GM21360 (cell line): ENCODE measurements around the gene S100A4.
"Not testable (repeated sequence)": the region's sequence is repeated elsewhere in the genome, so short reads cannot be mapped to it uniquely, and the experiment has no call there.

ENCODE experiments used
- ATAC-seq: cut with Tn5 transposase; IDR thresholded peaks from one replicate; pipeline ENCODE4 v1.9.1; 2021; ENCODE audit warnings: mild to moderate bottlenecking, moderate library complexity; ENCODE audit not compliant: unreplicated experiment

Gene S100A4

DNA sequence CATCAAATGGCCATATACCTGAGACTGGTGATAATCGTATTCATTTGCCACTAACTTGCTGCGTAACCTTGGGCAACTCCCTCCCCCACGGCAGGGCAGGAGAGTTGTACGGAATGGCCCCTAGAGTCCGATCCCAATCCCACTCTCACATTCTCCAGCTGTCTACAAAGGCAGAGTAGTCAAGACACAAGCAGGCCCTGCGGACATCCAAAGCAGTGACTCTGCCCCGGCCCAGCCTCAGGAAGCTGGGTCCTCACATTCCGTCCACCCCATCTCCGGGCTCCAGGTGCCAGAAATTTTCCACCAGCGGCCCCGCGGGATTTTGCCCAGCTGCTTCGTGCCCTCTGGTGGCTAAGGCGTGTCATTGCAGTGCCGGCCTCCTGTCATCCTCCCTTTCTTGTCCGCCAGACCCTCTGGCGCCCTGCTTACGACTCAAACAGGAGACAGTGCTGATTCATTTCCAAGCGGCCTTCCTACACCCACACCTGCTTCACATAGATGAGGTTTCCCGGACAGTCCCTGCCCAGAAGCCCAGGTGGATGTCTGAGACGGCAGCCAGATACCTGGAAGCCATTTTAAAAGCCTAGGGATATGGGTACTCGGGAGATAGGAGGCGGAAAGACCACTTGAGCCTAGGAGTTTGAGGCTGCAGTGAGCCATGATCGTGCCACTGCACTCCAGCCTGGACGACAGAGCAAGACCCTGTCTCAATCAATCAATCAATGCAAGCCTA is 22.9 kb upstream of the S100A4 start:
- no peak for ATAC-seq

DNA sequence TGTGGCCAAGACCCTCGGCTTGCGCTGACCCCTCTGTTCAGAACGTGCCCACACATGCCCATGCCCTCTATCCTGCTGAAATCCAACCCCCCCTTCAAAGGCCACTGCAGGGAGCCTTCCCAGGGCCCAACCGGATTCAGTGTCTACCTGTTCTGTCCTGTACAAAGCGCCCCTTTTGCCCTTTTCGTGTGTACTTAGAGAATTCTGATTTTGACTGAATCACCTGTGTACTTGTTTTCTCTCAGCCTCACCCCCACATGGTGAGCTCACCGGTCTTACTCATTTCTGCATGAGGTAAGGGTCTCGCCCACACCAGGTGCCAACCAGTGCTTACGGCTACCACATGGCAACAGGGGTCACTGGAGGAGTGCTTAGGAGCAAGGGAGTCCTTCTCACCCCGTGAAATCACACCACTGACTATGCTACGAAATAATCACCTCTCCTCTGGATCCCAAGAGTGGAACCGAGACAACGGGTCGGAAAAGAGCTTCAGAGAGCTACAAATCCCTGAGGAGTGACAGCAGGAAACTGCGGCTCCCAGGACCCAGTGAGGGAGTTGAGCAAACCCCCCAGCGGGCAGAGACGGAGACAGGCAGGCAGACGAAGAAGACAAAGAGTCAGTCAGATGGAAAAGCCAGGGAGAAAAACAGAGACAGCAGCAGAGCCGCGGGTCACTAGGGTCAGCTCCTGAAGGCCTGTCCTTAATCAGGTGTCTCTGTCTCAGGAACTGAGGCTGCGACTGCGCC is 22.2 kb upstream of the S100A4 start:
- no peak for ATAC-seq

DNA sequence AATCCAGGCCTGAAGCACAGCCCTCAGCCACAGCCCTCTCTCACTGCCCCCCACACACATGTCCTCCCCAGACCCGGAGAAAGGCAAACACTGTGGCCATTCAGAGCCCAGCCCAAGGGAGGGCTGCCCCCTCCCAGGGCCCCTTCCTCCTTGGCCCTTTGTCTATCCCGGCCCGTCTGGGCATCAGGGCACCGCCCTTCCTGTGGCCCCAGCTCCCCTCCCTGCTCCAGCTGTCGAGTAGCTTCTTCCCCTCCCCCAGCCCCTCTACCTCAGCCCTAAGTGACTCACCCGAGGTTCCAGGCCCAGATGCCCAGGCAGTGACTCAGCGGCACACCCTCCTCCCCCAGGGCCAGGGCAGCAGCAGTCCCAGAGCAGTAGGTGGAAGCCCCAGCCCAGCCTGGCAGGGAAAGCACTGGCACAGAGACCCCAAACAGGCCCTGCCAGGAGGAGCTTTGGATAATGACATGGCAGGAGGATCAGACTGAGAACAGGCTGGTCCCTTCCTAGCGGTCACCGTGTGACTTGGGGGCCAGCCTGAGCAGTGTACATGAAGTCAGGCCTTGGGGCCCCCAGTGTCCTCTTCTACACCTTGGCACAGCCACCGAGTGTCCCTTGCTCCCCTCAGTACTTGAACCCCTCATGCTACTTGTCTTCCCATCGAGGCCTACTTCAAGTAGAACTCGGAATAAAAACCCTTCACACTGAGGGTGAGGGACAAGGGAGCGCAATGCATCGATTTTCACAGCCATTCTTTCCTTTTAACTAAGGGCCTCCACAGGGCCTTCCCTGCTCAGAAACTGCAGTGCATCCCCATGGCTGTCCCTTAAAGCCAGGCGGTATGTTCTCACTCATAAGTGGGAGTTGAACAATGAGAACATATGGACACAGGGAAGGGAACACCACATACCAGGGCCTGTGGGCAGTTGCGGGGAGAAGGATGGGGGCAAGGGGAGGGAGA is 21.1 kb upstream of the S100A4 start:
- no peak for ATAC-seq

DNA sequence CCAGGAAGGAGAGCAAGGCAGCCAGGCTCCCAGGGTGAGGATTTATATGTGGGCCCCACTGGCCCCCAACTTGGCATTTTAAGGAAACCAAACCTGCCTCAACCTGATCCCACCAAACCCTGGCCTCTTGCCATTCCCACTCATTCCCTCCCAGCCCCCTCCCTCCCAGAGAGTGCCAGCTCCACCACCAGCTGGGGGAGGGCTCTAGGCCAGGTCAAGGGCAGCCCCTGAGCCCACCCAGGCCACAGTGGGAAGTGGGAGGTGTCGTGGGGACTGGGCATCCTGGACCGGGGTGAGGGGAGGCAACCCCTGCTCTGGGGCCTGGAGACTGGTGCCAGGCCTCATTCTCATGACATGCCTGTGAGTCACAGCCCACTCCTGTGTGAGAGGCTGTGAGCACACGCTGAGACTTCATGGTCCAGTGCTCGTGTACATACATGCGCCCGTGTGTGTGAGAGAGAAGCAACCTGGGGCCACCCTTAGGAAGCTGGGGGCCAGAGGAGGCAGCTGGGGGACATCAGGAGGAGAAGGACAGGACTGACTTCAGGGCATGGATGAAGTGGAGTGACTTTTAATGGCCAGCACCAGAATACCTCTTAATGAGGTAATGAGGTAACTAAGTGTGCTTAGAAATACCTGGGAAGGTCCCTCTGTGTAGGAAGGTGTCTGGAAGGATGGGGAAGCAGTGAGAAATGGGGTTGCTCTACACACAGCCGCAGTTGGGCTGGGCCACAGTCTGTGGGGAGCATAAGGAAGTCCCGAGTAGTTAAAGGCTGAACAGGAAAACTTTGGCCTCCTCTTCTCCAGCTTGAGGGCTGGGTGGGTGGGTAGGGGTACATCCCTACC is 20.1 kb upstream of the S100A4 start, which contains the start of gene S100A2:
Gene S100A2, minus strand, starts transcription at position 316 of the 846 bp plus-strand sequence. CDS start 1,967 bp downstream, outside the sequence.
- ATAC-seq = no peak

DNA sequence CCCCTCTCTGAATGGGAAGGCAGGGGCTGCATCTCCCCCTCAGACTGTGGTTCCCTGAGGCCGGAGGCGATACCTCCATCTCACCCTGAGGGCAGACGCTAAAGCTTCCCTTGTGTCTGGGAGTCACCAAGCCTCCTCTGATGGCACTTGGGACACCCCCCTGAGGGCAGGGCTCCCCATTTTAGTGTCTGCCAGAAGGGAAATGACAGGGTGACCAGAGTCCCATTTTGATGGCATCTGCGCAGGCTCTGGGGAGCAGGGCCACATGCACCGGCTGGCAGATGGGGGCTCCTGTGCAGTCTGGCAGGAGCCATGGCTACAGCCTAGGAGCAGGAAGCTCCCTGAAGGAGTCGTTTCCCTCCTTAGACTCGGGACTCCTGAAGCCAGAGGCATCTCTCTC is 18.4 kb upstream of the S100A4 start:
- ATAC-seq = no peak

DNA sequence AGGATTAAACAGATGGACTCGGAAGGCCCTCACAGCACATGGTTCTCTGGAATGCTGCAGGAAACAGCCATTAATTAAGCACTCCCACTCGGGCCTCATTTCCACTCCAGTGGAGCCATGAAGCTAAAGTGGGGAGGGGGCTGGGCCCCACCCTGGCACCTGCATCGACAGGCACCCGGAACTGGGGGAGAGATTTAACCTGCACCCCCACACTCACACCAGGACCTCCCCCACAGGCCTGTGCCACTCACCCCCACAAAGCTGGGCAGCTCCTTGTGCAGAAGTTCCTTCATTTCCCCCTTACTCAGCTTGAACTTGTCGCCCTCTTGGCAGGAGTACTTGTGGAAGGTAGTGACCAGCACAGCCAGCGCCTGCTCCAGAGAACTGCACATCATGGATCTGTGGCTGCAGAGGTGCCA is 17.9 kb upstream of the S100A4 start:
- ATAC-seq = no peak

DNA sequence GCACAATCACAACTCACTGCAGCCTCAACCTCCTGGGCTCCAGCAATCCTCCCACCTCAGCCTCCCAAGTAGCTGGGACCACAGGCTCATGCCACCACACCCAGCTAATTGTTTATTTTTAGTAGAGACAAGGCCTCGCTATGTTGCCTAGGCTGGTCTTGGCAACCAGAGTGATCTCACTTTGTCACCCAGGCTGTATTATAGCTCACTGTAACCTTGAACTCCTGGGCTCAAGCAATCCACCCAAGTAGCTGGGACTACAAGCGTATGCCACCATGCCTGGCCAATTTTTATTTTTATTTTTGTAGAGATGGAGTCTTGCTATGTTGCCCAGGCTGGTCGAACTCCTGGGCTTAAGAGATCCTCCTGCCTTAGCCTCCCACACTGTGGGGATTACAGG is 16.4 kb upstream of the S100A4 start:
- ATAC-seq = not testable (repeated sequence)

DNA sequence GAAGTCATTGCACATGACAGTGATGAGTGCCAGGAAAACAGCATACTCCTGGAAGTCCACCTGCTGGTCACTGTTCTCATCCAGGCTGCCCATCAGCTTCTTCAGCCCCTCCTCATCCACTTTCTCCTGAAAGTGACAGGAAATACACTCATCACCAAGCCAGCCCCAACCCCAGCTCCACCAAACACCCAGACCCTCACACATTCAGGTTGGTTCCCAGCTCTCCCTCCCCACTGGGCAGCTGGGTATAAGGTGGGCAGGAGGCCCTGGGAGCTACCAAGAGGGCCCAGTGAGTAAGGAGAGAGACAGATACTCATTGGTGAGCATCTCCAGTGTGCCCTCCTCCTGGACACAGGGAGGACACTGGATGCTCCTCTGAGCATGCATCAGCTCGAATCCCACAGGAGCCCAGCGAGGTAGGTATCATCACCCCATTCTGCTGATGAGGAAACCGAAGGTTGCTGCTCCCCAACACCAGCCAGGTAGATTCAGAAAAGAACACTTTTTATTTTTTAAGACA is 15.9 kb upstream of the S100A4 start:
- no peak for ATAC-seq

DNA sequence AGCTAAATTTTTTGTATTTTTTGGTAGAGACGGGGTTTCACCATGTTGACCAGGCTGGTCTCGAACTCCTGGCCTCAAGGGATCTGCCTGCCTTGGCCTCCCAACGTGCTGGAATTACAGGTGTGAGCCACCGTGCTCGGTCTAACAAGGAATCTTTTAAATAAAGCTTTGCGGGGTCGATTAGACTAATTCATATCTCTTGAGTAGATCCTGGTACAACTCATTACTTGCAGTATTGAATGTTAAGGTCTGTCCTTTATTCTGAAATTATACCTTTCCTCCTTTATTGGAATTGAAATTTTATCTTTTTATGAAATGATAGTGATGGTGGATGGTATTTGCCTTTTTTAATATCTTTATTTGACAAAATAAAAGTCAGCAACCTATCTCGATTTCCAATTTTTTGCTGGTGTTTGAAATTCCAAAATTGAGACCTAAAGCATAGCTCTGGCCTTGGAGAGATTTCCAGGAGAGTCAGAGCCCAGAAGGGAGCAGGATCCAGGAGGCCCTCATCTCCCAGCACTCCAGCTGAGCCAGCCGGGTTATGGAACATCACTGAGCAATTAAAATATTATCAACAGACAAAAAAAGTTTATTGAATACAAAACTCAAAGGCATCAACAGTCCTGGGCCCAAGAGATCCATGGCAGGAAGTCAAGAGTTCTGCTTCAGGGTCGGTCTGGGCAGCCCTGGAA is 15.3 kb upstream of the S100A4 start:
- ATAC-seq = no peak

DNA sequence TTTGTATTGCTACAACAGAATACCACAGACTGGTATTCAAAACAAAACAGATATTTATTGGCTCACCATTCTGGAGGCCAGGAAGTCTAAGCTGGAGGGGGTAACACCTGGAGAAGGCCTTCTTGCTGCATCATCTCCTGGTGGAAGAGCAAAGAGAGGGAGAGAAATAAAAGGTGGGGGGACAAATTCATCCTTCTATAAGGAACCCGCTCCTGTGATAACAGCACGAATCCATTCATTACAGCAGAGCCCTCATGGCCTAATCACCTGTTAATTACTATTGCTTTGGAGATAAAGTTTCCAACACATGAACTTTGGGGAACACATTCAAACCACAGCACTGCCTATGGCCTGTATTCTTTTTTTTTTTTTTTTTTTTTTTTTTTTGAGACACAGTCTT is 14.6 kb upstream of the S100A4 start:
- no peak for ATAC-seq

DNA sequence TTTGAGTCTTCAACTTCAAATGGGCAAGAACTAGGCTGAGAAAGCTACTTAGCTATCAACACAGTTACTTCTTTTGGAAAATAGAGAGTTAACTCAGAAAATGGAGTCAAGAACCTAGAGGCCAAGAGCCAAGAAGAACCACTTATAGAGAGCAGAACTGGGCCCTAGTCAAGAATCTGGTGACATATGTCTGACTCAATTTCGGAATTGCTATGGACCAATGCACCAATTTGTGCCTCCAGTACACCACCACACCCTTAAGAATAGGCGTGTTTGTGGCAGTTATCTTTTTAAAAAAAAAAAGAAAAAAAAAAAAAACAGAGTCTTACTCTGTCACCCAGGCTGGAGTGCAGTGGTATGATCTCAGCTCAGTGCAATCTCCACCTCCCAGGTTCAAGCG is 12.3 kb upstream of the S100A4 start:
- ATAC-seq = no peak

DNA sequence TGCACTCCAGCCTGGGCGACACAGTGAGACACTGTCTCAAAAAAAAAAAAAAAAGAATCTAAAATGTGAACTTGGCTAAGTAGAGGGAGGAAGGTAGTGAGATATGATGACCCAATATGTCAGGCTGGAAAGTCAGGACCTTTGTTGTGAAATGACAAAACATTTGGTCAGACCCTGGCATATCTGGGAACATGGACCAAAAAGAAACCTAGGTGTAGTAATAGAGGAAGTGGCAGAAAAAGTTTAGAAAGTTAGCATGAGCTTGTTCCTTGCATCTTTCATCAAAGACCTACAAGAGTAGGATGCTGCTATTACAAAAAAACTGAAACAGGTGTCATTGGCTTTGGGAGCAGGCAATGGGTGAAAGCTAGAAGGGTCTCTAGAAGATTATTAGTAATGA is 10.7 kb upstream of the S100A4 start:
- ATAC-seq = no peak

DNA sequence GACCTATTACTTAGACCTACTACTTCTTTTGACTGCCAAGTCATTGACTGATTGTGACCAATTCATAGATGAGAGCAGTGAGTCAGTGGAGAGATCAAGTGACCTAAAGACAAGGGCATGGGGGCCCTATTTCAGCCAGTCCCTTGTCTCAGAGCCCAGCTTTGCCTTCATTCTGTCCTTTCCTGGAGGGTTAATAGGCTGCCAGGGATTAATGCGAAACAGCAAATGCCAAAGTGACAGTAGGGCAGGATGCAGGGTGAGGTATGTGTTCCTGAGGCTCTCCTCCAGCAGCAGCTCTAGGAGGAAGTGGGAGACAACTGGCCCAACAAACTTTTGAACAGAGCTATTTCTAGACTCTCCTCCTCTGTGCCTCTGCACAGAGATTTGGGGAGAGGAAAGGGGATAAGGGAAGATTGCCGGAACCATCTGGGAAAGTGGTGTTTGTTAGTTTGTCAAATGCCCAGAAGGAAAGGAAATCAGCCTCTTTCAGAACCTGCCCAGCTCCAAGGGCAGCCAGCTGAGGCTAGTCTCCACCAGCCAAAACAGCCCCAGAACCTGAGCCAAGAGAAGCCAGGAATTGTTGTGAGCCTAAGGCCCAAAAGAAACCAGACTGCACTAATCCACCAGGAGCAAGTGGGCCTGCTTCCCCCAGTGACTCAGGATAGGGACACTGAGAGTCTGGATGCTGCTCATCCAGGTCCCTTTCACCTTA is 8.4 kb upstream of the S100A4 start:
- ATAC-seq = no peak

DNA sequence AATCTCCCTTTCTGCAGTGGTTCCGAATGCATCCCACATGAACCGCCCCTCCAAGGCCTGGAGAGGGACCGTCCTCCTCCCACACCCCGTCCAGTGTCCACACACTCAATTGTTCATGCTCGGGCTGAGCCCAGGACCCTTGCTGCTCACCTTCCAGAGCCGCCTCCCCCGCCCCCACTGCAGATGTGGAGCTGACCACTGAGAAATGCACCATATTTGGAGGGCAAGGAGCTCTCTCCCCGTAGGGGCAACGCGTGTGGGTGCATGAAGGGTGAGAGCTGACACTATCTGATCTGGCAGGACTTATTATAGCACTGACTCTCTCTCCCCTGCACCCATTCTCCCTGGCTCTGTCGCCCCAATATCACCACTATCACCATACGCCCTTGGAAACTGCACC is 7.5 kb upstream of the S100A4 start:
- ATAC-seq = no peak

DNA sequence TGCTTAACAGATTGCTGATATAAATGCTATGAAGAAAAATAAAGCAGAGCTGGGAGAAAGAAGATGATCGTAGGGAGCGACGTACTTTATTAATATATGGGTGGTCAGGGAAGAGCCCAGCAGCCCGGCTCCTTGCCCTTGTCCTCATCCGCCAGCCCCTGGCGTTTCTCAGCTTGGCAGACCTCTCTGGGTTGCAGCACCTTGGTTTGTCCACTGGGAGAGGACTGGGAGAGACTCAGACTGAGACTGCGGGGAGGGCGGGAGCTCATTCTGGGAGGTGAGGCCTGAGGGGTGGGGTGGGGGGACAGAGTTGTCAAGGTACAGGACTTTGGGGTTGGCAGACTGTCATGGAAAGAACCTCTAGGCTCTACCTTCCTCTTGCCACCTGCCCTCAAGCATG is 6.7 kb upstream of the S100A4 start:
- ATAC-seq = no peak

DNA sequence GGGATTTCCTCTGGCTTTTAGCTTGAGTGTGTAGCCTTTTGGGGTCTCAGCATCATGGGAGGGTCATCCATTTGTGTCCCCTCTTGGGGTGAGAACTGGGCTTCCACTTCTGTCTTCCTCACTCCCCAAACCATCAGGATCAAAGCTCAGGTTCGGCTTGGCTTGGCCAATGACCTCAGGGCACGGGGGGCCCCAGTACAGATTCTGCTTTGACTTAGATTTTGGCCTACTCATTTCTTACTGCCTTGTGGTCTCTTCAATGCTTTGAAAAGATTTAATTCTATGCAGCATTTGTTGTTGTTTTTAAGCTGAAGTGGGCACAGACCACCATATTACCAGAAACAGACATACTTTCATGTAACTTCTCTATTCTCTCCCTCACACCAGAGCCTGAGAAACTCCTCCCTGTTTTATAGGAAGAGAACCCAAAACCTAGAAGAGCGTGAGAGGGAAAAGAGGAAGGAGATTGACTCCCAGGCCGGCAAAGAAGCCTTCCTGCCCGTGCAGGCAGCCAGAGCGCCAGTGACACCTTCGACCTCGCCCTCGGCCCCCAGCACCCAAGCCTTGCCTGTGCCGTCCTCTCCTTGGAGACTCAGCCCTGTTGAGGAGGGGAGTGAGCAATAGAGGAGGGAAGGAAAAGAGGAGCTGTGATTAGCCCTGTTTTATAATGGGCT is 5.4 kb upstream of the S100A4 start:
- ATAC-seq = no peak

DNA sequence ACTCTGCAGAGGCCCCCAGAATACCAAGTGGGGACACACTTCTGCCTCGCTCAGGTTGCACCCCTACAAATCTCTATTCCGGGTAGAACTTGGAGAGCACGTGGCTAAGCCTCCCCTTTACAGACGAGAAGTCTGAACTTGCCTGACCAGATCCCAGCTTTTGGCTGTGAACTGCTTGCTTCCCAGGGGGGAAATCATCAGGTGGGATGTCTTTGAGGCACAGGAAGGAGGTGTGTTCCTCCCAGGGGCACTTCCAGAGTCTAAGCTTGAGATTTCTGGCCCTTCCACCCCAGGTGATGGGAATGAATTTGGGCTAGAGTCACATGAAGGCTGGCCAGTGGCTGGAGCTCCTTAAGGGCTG is 4.8 kb upstream of the S100A4 start:
- ATAC-seq = no peak

DNA sequence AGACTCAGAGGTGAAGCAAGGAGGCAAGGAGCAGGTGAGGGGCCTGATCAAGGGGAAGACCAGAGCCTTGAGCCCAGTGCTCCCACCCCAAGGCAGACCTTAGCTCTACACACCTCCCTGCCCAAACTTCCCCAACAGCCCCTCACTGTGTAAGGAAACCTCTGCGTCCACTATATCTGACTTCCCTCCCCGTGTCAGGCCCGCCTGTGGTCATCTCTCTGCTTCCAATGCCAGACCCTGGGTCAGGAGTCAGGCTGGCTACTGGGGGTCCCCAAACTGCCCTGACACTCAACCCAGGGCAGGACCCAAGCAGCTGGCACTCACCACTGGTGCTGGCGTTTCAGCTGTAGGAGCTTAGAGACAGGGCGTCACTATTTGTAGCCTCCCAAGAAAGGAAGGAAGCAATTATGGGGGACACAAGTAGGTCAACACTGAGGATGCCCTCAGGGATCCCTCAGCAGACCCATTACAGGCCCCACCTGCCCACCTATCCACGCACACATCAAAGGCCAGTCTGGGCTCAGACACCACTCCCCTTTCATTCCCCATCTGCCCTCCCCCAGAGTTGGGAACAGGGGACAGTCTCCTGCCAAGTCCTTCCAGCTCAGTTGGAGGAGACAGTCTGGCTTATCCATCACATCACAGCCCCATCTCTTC is 4.3 kb upstream of the S100A4 start:
- ATAC-seq = no peak
